Measurements from ENCODE around the gene HLA-DRA.

Gene HLA-DRA

DNA sequence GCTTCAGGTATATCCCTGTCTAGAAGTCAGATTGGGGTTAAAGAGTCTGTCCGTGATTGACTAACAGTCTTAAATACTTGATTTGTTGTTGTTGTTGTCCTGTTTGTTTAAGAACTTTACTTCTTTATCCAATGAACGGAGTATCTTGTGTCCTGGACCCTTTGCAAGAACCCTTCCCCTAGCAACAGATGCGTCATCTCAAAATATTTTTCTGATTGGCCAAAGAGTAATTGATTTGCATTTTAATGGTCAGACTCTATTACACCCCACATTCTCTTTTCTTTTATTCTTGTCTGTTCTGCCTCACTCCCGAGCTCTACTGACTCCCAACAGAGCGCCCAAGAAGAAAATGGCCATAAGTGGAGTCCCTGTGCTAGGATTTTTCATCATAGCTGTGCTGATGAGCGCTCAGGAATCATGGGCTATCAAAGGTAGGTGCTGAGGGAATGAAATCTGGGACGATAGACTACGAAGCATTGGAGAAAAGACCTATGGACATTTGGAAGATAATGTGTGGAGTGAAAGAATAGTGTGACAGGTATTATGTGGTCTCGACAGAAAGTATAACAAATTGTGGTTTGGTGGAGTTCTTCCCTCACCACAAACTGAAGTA lies at the start of gene HLA-DRA:
Gene HLA-DRA (plus strand): TSS at position 286 of the 613 bp plus-strand sequence. CDS start 64 bp downstream, at position 350.
- H3K4me3 ChIP-seq (replicated peaks; ENCODE audit: low read depth, low read length), result peak within 1 kb of the TSS; percentile 96
- no peaks in the 10 kb centered on the region for H3K27me3 ChIP-seq (replicated peaks; ENCODE audit: control insufficient read depth, insufficient read depth, low read length)
- peaks cover 15% of the 10 kb centered on the region for H3K36me3 ChIP-seq (ENCODE audit: control insufficient read depth, insufficient read depth, low read length)
- TF ChIP-seq, protein P1, sequence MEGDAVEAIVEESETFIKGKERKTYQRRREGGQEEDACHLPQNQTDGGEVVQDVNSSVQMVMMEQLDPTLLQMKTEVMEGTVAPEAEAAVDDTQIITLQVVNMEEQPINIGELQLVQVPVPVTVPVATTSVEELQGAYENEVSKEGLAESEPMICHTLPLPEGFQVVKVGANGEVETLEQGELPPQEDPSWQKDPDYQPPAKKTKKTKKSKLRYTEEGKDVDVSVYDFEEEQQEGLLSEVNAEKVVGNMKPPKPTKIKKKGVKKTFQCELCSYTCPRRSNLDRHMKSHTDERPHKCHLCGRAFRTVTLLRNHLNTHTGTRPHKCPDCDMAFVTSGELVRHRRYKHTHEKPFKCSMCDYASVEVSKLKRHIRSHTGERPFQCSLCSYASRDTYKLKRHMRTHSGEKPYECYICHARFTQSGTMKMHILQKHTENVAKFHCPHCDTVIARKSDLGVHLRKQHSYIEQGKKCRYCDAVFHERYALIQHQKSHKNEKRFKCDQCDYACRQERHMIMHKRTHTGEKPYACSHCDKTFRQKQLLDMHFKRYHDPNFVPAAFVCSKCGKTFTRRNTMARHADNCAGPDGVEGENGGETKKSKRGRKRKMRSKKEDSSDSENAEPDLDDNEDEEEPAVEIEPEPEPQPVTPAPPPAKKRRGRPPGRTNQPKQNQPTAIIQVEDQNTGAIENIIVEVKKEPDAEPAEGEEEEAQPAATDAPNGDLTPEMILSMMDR (IDR thresholded peaks at IDR 0.05; ENCODE audit: insufficient read depth, low read length, poor library complexity, severe bottlenecking), result no peak
- DNase-seq (ENCODE audit: extremely low read depth, insufficient read length), result peak; percentile 87

DNA sequence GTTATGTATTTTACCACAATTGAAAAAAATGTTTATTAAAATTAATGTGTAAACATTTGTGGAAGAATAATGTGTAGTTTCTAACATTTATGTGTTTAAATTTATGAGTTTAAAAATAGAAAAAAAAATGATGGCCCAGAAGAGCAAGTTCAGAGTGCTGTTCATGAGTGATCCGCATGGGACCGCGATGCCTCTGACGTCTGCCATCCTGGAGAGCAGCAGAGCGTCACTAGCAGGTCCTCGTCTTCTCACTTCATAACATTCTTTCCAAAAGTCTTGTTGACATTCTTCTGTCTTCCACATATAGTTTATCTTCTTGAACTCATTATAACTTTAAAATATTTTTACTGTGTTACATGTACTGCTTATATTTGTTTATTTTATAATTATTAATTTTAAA lies 48.2 kb upstream of the HLA-DRA start:
- Histone ChIP-seq H3K4me3 (replicated peaks; ENCODE audit: low read depth, low read length) (no peak overlapping the region), H3K36me3 (ENCODE audit: control insufficient read depth, insufficient read depth, low read length) (no peaks in the 10 kb centered on the region), H3K27me3 (replicated peaks; ENCODE audit: control insufficient read depth, insufficient read depth, low read length) (peaks cover 3% of the 10 kb centered on the region)
- DNase-seq (ENCODE audit: extremely low read depth, insufficient read length), result no peak
- TF ChIP-seq, protein P1 (IDR thresholded peaks at IDR 0.05; ENCODE audit: insufficient read depth, low read length, poor library complexity, severe bottlenecking), result no peak

DNA sequence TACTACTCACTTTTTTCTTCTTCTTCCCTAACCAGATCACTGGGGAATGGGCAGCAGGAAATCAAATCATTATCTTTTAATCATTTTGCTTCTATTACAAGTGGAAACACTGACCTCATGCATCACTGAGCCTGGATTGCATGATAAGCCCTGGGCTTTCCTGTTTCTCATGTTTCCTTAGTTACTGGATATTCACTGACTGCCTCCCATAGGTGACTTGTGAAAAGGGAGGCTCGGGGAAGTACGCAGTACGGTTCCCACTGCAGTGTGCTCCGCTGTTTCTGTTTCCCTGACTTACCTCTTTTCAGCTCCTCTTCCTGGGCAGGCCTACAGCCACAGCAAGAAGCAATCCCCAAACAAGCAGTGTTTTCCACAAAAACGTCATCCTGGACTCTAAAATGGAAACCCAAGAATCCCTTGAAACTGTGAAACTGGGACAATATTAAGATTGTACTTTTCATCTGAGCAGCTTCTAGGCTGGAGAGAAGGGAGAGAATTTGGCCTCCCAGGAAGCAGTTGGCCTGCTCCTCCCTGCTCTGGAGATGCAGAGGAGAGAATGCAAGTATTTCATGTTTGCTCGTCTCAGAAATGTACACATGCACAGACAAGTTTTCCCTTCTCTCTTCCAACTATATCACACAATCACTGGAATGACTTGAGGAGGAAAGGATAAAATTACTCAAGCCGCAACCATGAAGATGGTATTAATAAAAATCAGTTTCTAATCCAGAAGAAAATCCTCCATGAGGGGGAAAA lies 45.8 kb upstream of the HLA-DRA start:
- DNase-seq (ENCODE audit: extremely low read depth, insufficient read length), result no peak
- Histone ChIP-seq H3K36me3 (ENCODE audit: control insufficient read depth, insufficient read depth, low read length) (no peaks in the 10 kb centered on the region), H3K4me3 (replicated peaks; ENCODE audit: low read depth, low read length) (no peak overlapping the region), H3K27me3 (replicated peaks; ENCODE audit: control insufficient read depth, insufficient read depth, low read length) (peaks cover 3% of the 10 kb centered on the region)
- TF ChIP-seq, protein P1 (IDR thresholded peaks at IDR 0.05; ENCODE audit: insufficient read depth, low read length, poor library complexity, severe bottlenecking), result no peak

DNA sequence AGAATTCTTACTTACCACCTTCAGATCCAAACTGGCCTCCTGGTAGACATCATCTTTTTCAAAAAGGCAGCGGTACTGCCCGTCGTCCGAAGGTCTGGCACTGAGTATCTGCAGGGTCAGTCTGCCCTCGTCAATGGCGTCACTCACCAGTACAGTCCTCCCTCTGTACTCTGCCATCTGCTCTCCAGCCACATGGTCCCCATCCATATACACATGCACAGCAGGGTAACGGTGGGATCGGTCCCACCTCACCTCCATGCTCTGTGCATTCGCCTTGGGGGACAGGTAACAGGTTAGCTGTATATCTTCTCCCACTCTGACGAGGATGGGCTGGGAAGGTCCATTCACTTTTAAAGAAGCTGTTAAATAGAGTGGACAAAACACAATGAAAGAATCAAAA lies 43.7 kb upstream of the HLA-DRA start:
- TF ChIP-seq, protein P1 (IDR thresholded peaks at IDR 0.05; ENCODE audit: insufficient read depth, low read length, poor library complexity, severe bottlenecking), result no peak

DNA sequence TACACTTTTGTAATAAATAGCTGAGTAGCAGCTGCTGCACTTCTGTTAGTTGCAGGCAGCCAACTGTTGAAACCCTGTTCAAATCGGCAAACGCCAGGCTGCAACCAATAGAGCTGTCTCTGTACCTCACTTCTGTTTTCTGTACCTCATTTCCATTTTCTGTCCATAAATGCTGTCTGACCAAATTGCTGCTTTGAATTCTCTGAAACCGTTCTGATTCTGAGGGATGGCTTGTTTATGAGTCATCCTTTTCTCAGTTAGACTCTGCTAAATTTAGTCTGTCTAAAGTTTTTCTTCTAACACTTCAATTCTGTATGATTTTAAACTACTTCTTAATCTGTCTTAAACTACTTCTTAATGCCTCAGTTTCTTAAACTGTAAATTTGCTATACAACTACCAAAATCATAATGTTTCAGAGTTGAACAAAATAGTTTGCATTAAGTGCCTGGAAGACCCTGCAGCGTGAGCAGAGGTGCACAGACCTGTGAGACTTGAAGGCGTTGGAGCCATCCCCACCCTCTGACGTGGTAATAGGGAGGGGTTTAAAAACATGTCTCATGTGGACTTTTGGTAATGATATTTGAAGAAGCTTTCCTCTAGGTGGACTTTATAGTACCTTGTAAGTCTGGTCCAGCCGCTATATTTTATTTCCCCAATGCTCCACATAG lies 42.3 kb upstream of the HLA-DRA start:
- H3K27me3 ChIP-seq (replicated peaks; ENCODE audit: control insufficient read depth, insufficient read depth, low read length), result peaks cover 3% of the 10 kb centered on the region
- H3K36me3 ChIP-seq (ENCODE audit: control insufficient read depth, insufficient read depth, low read length), result no peaks in the 10 kb centered on the region
- peak overlapping the region; percentile 4; the same call in 1 of the 2 replicates for H3K4me3 ChIP-seq (replicated peaks; ENCODE audit: low read depth, low read length)
- TF ChIP-seq, protein P1 (IDR thresholded peaks at IDR 0.05; ENCODE audit: insufficient read depth, low read length, poor library complexity, severe bottlenecking), result no peak
- peak; percentile 56 for DNase-seq (ENCODE audit: extremely low read depth, insufficient read length)

More for the DNA sequence above, 43.7 kb upstream of the HLA-DRA start:
- Histone ChIP-seq H3K27me3 (replicated peaks; ENCODE audit: control insufficient read depth, insufficient read depth, low read length) (peaks cover 3% of the 10 kb centered on the region), H3K36me3 (ENCODE audit: control insufficient read depth, insufficient read depth, low read length) (no peaks in the 10 kb centered on the region), H3K4me3 (replicated peaks; ENCODE audit: low read depth, low read length) (no peak overlapping the region)
- no peak for DNase-seq (ENCODE audit: extremely low read depth, insufficient read length)

Measured in GM06990 (cell line).